Fibroblast of lung (primary cell): ENCODE data around the gene ENTHD1.

Experiments
- CTCF ChIP-seq, 2 donors: IDR thresholded peaks in 1 of 2; conservative IDR thresholded peaks in 1 of 2; 1 replicate in 1 of 2; 2 replicates in 1 of 2; pipeline ENCODE4 v1.5.1; 2011 to 2012; ENCODE audit warnings: low read length in 2 of 2, control low read depth in 1 of 2, inconsistent platforms in 1 of 2, low read depth in 1 of 2, mild to moderate bottlenecking in 1 of 2
- EZH2 ChIP-seq: IDR thresholded peaks from 2 replicates; pipeline ENCODE4 v1.5.1; 2012; ENCODE audit warnings: low read length, control low read depth, mild to moderate bottlenecking; ENCODE audit errors: missing control alignments

- TF ChIP-seq CTCF (conservative IDR thresholded peaks at IDR 0.05 in 1 of 2, IDR thresholded peaks at IDR 0.05 in 1 of 2; ENCODE audit: low read depth in 1 of 2, low read length in 2 of 2) (no peak), EZH2 (no peak)
Observed at GRCh38 chr22:39814899-39815298, 78.7 kb downstream of the ENTHD1 start.
